GM19452 (cell line): Measurements from ENCODE around the gene CCDC122.

Experiments used
- ATAC-seq: cut with Tn5 transposase; IDR thresholded peaks from one replicate; pipeline ENCODE4 v1.9.1; 2021; ENCODE audit not compliant: unreplicated experiment

CCDC122 gene

DNA sequence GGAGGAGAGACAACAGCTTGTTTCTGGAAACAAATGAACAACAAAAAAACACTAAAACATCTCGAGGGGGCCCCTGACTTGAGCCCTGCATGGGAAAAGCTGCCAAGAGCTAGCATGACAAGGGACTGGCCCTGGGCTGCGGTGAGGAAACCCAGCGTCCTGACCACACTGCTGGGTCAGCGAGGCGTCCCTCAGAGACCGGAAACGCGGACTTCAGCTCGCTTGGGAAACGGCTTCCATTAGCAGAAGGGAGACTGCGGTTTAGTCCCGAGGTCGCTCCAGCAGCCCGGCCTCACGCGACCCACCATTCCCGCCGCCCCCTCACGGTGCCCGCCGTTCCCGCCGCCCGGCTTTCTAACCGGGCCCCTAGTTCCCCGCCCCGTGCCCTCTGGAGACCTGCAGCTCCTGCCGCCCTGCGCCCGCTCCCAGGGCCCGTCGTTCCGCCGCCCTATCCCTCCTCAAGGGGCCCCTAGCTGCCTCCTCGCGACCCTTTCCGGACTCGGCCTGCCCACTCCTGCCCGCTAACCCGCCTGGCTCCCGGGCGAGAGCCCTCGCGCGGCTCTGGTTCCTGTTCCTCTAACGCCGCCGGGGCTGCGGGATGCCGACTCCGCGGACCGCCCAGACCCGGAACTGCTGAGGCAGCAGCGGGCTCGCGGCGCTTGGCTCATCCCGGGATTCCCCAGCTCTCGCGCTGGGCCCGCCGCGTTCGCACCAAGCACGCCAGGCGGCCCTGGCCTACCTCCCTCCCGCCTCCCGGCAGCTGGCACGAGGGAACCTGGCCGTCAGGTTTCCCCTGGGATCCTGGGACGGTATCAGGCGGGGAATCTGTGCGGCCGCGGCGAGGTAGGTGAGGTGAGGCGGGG is at the start of gene CCDC122:
Gene CCDC122, minus strand, starts transcription at position 849 of the 863 bp plus-strand sequence. CDS start 10,364 bp downstream, outside the sequence.
- ATAC-seq = peak; percentile 71

GRCh38 chr13:43924549-43925245 is 45.2 kb upstream of the CCDC122 start:
- peak; percentile 97 for ATAC-seq

- ATAC-seq = no peak
Observed at GRCh38 chr13:43920965-43921674, 41.6 kb upstream of the CCDC122 start.

DNA sequence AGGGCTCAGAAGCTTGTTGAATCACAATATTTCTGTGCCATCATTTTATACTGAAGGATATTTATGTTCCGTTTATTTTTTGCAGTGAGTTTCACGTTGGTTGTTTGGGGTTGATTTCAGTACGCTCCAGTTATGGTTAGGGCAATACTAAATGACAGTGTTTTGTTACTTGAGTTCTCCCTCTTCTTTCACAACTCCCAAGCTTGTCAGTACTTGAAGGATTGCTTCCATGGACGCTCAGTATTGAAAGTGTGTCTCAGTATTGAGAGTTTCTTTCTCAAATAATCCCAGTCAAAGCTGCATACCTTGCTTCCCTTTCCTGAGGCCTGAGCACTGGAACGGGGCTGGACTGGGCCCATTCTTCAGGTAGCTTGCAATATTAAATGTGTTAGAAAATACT is 39.1 kb upstream of the CCDC122 start:
- no peak for ATAC-seq

- ATAC-seq = no peak
Observed at GRCh38 chr13:43916828-43917227, 37.3 kb upstream of the CCDC122 start.

GRCh38 chr13:43915451-43915850 is 35.9 kb upstream of the CCDC122 start:
- no peak for ATAC-seq

- no peak for ATAC-seq
Observed at GRCh38 chr13:43911871-43912270, 32.3 kb upstream of the CCDC122 start.

- no peak for ATAC-seq
Observed at GRCh38 chr13:43911278-43911677, 31.7 kb upstream of the CCDC122 start.

GRCh38 chr13:43910856-43911255 is 31.3 kb upstream of the CCDC122 start:
- ATAC-seq = no peak

- ATAC-seq = no peak
Observed at GRCh38 chr13:43908156-43909126, 28.9 kb upstream of the CCDC122 start.

DNA sequence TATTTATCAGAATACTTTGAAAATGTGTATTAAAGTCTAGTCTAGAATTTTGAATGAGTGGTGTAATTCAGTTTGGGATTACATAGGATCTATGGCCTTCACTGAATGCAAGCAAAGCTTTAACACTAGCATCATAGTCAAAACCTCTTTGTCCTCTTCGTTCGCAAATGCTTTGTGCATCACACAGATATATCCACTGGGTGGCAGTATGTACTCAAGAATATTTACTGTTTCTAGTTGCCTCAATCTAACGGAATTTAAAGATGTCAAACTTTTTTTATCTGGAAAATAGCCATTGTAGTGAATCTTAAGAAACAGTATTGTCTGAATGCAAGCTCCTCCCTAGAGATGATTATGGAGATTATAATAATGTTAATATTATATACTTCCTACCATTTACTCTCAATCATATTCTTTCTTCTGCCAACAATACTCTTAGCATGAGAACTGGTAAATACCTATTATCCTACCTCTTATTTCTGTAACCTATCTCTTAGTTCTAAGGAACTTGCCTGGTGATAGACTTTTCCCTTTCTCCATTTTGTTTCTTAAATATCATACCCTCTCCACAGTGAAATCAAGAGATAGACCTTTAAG is 26.0 kb upstream of the CCDC122 start:
- no peak for ATAC-seq

DNA sequence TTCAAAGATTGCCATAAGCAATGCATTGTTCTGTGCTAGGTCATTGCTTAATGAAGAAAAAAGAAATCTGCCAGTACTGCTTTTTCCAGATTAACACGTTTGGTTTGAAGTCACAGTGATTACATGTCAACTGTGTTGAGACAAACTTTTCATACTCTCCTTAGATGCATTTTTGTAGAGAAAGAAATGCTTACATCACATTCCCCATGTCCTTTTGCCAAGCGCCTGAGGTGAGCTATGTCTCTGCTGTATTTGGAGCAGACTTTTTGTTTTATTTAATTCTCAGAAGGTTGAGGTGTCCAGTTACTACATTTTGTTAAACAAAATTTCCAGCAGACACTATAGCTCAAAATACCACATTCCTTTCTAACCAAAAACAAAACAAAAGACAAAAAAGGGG is 16.4 kb upstream of the CCDC122 start:
- no peak for ATAC-seq

- no peak for ATAC-seq
Observed at GRCh38 chr13:43894438-43894837, 14.9 kb upstream of the CCDC122 start.

DNA sequence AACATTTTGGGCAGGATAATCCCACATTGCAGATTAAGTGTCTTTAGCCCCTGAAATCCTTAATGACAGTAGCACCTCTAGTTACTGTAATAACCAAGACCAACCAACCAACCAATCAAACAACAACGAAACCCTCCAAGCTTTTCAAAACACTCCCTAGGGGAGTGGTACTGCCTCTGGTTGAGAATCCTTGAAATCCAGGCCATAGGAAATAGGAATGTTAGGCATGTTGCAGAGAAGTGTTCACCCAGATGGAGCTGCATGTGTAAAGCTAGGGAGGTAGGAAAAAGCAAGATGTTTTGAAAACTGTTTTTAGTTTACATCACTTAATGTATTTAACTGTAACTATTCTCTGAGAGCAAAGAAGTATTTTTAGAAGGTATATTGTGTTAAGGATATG is 4.7 kb upstream of the CCDC122 start:
- no peak for ATAC-seq

DNA sequence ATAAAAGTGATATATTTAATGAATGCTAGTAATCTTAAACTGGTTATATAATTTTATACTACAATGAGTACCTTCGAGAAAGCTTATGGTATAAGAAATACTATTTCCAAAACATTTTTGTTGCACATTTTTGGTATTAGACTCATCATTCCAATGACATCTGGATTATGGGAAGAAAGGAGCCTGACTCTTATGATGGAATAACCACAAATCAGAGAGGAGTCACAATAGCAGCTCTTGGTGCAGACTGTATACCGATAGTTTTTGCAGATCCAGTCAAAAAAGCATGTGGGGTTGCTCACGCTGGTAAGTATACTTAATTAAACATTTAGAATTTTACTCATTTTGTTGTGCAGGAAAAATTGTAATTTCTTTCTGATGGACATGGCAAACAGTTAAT is 4.1 kb upstream of the CCDC122 start:
- ATAC-seq = no peak

DNA sequence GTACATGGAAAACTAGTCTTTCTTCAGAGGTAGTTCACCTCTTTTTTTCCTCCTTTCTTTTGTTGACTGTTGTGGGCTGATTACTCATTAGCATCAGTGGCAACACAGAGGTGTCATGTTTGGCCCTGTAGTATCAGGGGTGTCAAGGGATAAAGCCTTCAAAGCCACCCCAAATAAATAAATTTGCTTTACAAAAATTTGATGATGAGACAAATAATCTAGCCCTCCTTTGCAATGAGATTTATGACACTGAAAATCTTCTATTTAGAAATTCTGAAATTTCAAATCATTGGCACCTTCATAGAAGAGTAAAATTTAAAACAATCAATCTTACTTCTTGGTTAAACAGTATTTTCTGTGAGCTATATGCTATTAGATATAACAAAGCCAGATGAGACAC is 2.0 kb upstream of the CCDC122 start:
- no peak for ATAC-seq

- ATAC-seq = no peak
Observed at GRCh38 chr13:43880926-43881325, 1.4 kb upstream of the CCDC122 start.

DNA sequence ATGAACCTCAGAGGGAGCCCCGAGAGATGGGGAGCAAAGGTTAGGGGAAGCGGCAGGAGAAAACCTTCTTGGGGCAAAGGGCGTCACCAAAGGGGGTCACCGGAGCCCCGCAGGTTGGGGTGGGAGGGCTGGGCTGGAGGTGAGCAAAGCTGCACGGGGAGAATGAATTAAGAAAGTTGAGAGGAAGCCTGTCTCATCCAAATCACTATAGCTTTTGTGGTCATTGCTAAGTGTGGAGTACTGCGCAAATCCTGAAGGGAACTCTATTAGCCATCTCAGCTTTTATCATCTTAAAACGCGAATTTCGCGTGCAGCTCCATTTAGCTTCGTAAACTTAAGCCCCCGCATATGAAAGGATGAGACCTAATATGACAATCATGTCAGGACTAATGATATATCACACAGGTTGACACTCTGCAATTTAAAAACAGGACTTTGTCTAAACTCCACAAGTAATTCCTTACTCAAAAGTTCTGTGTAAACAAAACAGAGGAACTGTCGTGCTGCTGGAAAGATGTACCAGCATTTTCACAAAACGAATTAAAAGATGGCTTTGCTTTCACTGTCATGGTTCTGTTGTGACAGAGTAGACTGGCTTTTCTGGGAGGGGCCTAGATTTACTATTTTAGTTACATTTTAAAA is 795 bp upstream of the CCDC122 start:
- no peak for ATAC-seq

- ATAC-seq = peak; percentile 44
Observed at GRCh38 chr13:43879755-43880181, 228 bp upstream of the CCDC122 start, which contains the start of gene LACC1. Gene LACC1 (plus strand): TSS chr13:43879904. CDS start chr13:43880986, 1,082 bp downstream.
